GM19328 (cell line): ENCODE data around the gene SNAP47.

Experiments used
- ATAC-seq: cut with Tn5 transposase; IDR thresholded peaks from one replicate; pipeline ENCODE4 v1.9.1; 2021; ENCODE audit warnings: mild to moderate bottlenecking, moderate library complexity; ENCODE audit not compliant: unreplicated experiment

Gene SNAP47

DNA sequence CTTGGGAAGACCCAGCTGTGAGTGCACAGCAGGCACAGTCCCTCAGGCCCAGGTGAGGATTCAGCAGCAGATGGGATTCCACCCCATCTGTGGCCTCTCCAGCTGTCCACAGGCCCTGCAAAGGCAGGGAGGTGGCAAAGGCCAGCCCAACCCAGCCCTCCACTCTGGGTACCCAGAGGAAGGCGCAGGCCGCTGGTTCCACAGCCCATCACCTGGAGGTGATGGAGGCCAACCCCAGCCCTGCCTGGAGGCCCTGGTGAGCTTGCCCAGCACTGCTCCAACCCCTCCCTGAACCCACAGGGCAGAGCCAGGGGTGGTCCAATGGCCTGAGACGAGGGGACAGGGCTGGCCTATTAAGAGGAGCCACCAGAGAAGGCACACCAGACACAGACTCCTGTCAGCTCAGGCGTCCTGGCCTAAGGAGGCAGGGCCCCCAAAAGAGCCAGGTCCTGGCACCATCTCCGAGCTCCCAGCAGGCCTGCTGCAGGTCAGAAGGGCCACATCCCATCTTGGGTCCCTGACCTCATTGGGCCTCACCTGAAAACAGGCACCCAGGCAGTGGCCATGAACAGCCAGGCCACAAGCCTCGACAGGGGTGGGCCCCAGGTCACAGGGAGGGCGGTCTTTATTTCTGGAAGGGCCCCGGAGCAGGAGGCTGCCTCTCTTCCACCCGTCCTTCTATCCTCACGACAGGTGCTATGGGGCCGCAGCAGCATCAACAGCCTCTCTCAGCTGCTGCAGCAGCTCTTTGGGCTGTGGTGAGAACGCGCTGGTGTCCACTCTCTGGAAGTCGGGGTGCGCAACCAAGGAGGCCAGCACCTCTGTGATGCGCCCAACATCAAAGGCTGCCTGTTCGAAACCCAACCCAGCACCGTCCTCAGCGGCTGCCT is 3.3 kb upstream of the SNAP47 start:
- ATAC-seq = no peak

- no peak for ATAC-seq
Observed at GRCh38 chr1:227732586-227733308, 2.5 kb upstream of the SNAP47 start.

GRCh38 chr1:227733309-227733705 is 1.9 kb upstream of the SNAP47 start:
- no peak for ATAC-seq

GRCh38 chr1:227733751-227734545 is 1.3 kb upstream of the SNAP47 start:
- no peak for ATAC-seq

DNA sequence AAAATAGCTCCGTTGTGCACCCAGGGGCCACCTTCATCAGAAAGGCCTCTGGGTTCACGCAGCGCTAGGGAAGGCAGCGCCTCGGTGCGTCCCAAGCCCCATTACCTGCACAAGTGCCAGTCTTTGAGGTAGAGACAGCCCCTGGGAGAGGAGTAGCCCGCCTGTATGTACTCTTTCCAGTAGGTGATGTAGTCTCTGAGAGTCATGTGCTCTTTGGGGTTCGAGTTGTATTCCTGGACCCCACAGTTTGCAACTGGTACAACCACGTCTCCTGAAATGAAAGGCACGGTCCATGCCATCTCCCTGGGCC is 734 bp upstream of the SNAP47 start:
- no peak for ATAC-seq

DNA sequence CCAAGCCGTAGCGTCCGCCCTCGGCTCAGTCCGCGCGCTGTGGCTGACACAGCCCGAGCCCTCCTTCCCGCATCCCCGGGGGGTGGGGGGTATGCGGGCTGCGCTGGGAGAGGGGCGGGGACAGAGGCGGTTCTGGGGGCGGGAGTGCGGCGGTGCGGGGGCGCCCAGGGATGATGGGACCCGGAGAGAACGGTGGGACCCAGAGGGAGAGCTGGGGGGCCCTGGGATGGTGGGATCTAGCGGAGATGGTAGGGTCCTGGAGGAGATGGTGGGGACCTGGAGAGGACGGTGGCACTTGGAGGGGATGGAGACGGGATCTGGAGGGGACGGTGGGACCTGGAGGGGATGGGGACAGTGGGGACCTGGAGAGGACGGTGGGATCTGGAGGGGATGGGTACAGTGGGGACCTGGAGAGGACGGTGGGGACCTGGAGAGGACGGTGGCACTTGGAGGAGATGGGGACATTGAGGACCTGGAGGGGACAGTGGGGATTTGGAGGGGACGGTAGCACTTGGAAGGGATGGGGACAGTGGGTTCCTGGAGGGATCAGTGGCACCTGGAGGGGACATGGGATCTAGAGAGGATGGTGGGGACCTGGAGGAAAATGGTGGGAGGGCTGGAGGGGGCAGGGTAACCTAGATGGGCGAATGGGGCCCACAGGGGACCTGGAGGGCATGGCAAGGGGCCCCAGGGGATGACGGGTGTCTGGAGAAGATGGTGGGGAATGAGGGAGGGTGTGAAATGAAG is 477 bp downstream of the SNAP47 start:
- ATAC-seq = no peak

DNA sequence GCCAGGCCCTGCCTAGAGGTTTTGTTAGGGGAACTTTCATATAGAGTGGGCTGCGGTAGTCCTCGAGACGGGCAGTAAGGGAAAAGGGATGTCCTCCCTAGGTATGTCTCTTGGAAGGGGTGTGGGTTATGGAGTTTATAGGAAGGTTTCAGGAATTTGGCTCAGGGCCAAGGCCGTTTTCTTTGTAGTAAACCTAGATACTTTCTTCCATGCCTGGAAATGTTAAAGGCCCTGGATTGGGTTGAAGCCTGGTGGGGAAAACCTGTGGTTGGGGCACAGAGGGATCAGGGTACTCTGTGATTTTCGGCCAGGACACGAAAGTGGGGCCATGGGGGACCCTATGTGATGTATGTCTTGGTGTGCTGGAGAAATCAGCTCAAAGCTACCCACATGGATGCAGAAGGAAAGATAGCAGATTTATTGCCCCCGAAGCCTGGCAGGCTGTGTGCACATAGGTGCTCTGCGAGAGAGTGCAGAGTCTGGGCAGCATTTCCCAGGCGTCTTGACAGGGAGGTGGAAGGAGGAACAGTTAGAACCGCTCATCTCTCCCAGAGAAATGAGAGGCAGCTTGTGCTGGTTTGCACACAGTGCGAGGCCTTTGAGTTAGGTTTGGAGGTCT is 1.7 kb downstream of the SNAP47 start:
- ATAC-seq = no peak

DNA sequence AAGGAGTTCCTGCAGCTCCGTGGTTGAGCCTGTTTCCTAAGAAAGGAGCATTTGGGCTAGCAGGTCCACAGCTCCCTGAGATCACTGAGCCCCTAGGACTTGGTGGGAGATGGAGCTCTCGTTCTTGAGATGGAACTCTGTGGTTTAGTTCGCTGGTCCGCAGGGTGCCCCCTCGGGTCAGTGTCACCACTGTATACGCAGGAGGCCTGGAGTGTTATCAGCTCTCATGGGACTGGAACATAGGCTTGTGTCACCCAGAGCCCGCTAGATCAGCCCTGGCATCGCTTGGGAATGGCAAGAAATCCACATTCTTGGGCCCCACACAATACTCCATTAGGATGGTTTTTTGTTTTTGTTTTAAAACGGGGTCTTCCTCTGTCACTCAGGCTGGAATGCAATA is 3.6 kb downstream of the SNAP47 start:
- ATAC-seq = no peak

DNA sequence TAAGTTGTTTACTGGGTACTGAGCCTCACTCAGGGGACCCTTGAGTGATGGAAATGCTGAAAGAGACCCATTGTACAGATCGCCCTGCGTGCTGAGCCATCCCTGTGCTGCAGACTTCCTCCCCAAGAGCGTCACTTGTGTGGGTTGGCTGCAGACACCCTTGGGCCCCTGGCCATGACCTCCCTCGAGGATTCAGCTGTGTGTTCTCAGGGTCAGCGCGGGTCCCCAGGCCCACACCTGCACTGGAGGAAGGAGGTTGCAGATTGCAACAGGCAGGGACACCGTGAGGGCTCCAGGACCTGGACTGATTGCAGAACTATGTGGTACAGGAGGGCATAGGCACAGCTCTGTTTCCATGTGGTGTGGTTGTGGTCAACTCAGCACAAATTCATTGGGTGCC is 4.4 kb downstream of the SNAP47 start:
- ATAC-seq = no peak

DNA sequence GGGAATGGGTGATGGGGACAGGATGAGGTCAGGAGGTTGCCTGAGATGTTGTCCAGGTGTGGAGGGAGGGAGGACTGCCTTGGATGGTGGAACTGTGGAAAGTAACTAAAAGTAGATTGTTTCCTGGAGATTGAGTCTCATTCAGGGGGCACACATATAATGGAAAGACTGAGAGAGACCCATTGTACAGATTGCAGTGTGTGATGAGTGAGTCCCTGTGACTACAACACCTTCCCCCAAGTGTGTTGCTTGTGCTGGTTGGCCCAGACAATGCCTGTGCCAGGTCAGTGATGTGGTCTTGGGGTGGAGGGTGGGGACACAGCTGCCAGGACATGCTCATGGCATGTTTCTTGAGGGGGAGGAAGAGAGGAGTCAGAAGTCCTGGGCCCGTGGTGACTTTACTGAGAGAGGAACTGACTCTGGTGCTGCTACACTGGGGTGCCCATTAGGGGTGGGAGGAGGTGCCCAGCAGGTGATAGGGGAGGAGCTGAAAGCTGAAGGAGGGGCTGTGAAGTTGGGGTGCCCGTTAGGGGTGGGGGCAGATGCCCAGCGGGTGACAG is 5.2 kb downstream of the SNAP47 start:
- ATAC-seq = no peak

GRCh38 chr1:227741166-227741870 is 6.1 kb downstream of the SNAP47 start:
- ATAC-seq = no peak

- no peak for ATAC-seq
Observed at GRCh38 chr1:227742738-227743715, 7.8 kb downstream of the SNAP47 start.

DNA sequence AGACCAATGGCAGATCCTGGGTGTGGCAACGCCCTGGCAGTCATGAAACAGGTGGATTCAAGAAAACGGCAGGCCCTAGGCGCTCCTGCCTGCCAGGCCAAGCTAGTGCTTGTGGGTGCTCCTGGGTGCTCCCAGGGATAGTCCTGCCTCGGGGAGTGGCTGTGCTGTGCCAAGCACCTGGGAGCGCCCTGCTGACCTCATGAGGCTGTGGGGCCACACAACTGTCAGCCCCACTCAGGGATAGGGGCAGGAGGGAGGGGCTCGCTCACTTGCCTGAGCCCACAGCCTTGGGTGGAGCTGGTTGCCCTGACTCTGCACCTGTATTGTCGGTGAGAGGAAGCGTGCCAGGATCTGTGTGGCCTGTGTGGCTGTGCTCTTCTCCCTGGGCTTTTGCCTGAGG is 9.4 kb downstream of the SNAP47 start:
- no peak for ATAC-seq

DNA sequence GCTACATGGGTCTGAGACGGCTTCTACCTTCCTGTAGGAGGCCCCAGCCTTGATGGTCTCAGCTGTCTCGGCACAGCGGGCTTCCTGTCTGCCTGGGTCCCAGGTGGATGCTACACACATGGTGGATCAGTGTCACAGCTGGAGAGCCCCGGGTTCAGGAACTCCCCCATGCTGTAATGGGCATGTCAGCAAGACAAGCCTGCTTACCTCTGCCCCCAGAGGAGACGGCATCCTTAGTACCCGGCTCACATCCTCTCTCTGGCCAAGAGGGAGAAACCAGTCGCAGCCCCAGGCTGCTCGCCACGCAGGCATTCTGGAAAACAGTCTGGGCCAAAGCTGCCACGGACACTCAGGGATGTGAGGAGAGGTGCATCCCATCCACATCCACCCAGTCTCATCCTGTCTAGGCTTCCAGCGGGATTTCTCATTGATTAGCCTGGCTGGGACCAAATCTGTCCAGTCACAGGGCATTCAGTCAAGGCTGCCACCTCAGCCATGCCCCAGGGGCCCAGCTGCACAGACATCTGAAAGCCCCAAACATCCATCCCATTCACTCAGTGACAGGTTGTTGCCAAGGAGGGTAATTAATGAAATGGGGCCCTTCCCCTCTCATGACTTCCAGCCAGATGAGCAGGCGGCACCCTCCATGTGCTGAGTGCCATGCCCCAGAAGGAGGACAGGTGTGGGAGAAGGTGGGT is 10.5 kb downstream of the SNAP47 start:
- ATAC-seq = no peak

DNA sequence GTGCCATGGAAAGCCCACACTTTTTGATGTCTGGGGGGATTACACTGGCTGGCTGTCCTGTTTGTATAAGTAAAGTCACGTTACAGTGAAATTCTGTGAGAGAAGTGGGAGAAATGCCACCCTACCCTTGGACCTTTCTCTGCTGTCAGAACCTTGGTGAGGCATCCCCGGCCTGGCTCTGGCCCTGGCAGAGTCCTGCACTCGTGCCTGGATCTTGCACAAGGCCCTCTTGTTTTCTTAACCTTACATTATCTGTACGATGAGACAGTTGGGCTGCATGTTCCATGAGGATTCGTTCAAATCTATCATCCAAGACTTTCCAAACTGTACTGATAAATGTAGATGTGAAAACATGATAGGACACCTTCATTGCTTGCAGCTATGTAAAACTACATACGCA is 11.4 kb downstream of the SNAP47 start:
- no peak for ATAC-seq

- no peak for ATAC-seq
Observed at GRCh38 chr1:227747382-227747781, 12.1 kb downstream of the SNAP47 start.

DNA sequence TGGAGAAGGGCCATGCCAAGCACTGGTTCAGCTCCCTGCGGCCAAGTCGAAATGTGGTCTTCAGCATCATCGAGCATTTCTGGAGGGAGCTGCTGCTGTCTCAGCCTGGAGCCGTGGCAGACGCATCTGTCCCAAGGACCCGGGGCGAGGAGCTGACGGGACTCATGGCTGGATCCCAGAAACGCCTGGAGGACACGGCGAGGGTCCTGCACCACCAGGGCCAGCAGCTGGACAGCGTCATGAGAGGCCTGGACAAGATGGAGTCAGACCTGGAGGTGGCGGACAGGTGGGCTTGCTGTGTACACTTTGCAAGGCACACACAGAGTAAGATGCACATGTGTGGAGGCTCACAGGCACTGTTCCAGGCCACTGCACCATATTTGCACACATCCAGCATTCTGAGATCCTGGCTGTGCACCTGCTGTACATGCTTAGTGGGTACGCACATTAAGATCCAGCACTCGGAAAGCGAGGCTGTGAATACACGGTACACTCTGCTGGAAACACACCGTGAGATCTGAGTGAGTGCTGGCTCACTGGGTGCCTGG is 12.8 kb downstream of the SNAP47 start:
- no peak for ATAC-seq
